Activated CD8-positive, alpha-beta memory T cell treated with anti-CD3 and anti-CD28 coated beads, Interleukin-2, amount 50 U/mL, for 24 hours (primary cell): ENCODE measurements around the gene PTGS1.
A peak's percentile ranks its signal among the peaks of the same experiment; 100 is the strongest.
"Not testable (repeated sequence)": the region's sequence is repeated elsewhere in the genome, so short reads cannot be mapped to it uniquely, and the experiment has no call there.

Experiments
- DNase-seq: peaks from one replicate; pipeline ENCODE4 v3.0.0-alpha.2; 2020; ENCODE audit errors: extremely low read depth

Gene PTGS1

DNA sequence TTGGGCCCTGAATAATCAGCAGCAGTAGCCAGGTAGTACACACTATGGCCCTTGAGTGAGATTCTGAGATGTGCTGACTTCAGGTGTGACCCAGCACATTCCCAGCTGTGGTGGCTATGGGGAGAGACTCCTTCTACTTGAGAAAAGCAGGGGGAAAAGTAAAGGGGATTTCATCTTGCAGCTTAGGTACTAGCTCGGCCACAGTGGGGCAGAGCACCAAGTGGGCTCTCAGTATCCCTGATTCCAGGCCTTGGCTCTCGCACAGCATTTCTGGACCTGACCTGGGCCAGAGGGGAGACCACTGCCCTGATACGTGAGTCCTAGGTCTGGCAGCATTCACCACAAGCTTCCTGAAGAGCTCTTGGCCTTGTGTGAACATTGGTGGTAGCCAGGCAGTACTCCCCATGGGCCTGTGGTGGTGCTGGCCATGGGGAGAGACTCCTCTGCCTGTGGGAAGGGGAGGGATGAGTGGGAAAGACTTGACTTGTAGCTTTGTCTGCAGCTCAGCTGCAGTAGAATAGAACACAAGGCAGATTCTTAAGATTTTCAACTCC is 27.6 kb downstream of the PTGS1 start:
- DNase-seq = no peak

DNA sequence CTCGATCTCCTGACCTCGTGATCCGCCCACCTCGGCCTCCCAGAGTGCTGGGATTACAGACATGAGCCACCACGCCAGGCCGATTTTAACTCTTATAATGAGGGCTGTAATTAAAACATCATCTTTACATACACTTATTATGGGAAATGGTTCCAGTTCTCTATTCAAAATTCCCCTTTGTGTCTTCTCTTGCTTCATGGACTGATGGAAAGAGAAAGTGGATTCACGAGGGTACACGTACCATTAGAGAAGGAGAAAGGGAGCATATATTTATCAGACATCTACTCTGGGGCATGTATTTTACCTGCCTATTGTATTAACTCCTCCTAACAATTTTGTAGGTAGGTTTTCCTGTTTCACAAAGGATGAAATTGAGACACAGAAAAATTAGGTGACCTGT is 31.1 kb downstream of the PTGS1 start:
- no peak for DNase-seq

DNA sequence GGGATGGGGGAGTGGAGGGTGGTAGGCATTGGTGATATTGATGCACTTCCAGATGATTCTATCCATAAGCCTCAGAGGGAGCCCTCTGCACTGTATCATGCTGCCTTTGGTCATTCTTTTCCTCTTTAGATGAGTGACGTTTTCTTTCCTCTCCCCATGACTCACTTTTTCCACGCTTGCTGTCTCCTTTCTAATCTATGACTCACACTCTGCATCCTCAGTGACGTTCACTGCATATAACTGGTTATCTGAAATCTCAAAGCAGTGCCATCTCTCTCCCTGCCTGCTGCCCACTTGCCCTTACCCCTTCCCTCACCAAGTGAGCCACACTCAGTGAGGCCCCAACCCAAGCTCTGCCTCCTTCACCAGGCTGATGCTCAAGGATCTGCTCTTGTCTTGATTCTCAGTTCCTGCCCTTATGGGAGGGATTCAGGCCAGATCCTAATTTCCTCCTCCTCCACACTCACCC is 31.6 kb downstream of the PTGS1 start:
- peak; percentile 13 for DNase-seq

DNA sequence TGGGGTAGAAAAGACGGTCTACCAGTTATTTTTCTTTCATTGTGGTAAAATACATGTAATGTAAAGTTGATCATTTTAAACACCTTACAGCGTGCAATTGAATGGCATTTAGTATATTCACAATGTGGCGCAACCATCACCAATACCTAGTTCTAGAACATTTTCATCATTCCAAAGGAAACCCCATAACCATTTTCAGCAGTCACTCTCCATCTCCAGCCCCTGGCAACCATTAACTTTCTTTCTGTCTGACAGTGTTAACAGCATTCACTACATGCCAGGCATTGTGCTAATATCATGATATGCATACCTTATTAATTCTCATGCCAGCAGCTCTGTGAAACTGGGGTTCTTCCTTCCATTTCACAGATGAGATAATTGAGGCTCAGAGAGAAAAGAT is 32.0 kb downstream of the PTGS1 start:
- DNase-seq = no peak

DNA sequence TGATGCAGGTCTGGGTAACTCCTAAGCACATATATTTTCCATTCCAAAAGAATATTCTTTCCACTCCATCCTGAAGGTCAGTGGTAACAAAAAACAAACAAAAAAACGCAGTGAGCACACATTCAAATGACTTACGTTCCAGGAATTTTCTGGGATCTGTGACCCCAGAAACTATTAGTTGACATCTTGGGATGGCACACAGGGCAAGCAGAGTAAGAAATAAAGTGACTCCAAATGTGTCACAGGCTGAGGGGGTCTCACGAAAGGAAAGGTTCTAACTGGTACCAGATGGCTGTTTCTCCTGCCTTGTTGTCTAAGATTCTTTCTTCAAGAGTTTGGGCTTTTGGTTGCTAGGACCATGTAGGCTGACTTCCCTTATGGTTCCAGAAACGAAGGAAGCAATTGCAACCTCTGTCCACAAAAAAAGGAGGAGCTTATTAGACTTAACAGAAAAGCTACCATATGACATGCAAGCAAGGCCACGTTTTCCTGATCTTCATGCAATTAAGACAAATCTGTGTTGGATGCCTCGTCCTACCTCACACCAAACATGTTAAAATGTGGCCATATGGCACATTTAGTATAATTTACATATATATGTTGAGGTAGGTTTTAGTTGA is 32.7 kb downstream of the PTGS1 start:
- DNase-seq = no peak

DNA sequence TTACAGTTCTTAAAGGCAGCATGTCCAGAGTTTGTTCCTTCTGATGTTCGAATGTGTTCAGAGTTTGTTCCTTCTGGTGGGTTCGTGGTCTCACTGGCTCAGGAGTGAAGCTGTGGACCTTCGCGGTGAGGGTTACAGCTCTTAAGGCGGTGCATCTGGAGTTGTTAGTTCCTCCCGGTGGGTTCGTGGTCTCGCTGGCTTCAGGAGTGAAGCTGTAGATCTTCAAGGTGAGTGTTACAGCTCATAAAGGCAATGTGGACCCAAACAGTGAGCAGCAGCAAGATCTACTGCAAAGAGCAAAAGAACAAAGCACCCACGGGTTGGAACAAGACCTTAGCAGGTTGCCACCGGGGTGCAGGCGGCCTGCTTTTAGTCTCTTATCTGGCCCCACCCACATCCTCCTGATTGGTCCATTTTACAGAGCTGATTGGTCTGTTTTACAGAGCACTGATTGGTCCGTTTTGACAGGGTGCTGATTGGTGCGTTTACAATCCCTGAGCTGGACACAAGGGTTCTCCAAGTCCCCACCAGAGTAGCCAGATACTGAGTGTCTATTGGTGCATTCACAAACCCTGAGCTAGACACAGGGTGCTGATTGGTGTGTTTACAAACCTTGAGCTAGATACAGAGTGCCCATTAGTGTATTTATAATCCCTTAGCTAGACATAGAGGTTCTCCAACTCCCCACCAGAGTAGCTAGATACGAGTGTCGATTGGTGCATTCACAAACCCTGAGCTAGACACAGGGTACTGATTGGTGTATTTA is 34.7 kb downstream of the PTGS1 start:
- not testable (repeated sequence) for DNase-seq

DNA sequence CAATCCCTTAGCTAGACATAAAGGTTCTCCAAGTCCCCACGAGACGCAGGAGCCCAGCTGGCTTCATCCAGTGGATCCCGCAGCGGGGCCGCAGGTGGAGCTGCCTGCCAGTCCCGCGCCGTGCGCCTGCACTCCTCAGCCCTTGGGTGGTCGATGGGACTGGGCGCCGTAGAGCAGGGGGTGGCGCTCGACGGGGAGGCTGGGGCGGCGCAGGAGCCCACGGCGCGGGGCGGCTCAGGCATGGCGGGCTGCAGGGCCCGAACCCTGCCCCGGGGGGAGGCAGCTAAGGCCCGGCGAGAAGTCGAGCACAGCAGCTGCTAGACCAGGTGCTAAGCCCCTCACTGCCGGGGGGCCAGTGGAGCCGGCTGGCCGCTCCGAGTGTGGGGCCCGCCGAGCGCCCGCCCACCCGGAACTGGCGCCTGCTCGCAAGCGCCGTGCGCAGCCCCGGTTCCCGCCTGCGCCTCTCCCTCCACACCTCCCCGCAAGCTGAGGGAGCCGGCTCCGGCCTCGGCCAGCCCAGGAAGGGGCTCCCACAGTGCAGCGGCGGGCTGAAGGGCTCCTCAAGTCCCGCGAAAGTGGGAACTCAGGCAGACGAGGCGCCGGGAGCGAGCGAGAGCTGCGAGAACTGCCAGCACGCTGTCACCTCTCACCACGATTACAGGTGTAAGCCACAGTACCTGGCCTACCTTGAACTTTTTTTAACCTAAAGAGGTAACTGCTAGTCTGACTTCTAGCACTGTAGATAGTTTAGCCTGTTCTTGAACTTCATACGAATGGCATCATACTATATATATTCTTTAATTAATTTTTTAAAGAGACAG is 35.5 kb downstream of the PTGS1 start:
- no peak for DNase-seq

DNA sequence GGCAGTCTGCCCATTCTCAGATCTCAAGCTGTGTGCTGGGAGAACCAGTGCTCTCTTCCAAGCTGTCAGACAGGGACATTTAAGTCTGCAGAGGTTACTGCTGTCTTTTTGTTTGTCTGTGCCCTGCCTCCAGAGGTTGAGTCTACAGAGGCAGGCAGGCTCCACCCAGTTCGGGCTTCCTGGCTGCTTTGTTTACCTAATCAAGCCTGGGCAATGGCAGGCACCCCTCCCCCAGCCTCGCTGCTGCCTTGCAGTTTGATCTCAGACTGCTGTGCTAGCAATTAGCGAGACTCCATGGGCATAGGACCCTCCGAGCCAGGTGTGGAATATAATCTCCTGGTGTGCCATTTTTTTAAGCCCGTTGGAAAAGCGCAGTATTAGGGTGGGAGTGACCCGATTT is 43.3 kb downstream of the PTGS1 start:
- DNase-seq = not testable (repeated sequence)

DNA sequence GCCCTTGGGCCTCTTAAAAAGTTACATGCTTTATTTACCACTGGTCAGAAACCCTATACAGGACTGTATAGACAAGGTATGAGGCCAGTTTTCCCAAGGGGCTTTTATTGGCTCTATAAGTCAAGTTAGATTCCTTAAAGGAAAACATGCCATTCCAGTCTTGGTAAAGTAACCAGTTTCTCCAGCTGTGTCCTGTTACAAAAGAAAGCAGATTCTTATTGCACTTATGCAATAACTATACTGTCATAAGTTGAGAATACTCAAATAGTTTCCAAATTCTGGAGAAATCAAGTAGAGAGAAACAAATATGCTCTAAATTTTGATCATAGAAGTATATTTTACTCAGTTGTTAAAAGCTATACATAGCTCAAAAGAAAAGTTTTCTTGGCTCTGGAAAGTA is 47.2 kb downstream of the PTGS1 start:
- no peak for DNase-seq

DNA sequence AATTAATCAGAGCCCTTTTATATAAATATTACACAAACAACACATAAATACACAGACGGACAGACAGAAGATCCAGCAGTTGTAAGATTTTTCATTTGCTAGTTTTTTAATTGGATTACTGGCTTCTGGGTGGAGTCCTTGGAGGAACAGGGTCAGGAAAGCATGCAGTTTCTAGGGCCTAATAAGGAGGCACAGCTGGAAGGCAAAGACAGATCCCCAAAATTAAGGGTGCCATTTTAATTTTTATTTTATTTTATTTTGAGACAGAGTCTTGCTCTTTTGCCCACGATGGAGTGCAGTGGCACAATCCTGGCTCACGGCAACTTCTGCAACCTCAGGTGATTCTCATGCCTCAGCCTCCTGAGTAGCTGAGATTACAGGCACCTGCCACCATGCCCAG is 49.5 kb downstream of the PTGS1 start:
- DNase-seq = no peak

DNA sequence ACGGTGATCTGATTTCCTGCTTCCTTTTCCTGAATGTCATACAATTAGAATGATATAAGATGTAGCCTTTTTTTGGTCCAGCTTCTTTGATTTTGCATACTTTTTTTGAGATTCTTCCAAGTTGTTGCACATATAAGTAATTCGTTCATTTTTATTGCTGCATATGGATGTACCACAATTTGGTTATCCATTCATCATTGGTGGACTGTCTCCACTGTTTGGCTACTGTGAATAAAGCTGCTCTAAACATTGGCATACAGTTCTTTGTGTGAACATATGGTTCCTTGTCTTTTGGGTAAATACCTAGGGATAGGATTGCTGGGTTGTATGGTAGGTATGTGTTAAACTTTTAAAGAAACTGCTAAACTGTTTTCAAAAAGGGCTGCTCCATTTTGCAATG is 54.3 kb downstream of the PTGS1 start:
- no peak for DNase-seq

DNA sequence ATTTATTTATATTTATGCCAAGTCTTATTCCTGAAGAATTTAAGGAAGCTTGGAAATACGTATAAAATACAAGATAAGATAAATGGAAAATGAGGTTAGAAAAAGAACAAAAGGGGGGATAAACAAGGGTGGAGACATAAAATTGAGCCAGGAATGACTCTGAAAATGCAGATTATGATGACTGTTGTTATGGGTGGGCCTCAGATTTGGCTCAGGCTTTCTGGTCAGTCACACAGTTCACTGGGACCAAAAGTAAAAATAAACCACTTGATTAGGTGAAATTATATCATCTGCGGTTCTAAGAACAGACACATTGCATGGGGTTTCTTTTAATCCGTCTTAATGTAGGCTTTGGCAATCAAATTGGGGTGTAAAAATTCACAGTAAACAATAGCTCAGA is 55.9 kb downstream of the PTGS1 start:
- DNase-seq = no peak

DNA sequence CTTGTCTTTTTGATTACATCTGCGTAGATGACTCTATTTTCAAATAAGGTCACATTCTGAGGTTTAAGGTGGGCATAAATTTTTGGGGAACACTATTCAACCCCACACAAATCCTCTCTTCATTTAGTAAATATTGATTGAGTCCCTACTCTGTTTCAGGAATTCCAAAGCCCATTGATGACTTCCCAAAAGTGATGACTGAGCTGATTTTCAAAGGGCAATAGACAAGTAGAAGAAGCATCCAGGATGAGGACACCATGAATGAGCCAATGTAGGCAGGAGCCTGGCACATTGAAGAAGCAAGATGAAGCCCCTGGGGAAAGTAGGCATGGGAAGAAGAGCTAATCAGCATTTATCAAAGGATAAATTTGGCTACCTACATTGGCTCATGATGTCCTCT is 71.7 kb downstream of the PTGS1 start:
- DNase-seq = no peak

DNA sequence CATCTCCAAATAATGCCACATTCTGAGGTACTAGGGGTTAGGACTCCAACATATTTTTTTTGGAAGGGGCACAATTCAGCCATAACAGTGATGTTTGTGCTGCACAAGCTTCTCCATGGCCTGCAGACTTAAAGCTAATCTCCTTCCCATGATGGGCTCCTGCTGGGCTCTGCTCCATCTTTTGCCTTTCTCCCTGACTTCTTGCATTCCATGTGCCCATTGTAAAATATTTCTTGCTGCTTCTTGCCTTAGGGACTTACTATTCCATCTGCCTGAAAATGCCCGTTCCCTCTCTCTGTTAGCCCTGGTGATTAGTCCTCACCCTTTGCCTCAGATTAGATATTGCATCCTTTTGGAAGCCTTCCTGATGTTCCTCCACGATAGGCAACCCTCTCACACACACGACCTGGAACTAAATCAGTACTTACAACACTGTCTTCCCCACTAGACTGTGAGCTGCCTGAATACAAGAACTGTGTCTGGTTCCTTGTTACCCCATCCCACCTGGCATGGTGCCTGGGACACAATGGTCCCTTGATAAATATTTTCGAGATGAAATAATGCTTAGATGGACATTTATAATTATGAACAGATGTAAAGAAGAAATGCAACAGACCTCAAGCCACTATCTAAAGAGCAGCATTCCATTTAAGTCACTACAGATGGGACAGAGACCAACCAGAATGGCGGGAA is 73.4 kb downstream of the PTGS1 start:
- DNase-seq = no peak
